ENCODE measurements around the gene PGF. TPM values are rescaled to one million over a fixed set of nuclear protein-coding genes. Genes with fewer than 3 reads are reported as not detected.

PGF gene
- polyA plus RNA-seq, 1 donor: 51.0 TPM

DNA sequence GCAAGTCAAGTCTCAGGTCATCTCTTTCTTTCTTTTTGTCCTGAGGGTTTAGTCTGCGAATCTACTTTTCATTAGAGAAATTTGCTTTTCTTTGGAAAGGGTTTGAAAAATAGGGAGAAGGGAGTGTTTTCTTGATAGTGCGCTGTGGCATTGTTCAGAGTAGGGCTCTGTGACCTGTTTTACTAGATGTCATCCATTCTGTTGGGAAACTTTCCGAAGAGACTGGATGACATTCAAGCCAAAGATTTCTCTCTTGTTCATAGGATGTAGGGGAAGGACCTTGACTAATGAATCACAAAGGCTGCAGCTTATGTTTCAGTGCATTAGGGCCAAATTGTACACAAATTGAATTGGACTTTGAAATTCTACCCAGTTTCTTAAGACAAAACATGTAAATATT, 59.0 kb downstream of the PGF start:
- DNase-seq: no peak

DNA sequence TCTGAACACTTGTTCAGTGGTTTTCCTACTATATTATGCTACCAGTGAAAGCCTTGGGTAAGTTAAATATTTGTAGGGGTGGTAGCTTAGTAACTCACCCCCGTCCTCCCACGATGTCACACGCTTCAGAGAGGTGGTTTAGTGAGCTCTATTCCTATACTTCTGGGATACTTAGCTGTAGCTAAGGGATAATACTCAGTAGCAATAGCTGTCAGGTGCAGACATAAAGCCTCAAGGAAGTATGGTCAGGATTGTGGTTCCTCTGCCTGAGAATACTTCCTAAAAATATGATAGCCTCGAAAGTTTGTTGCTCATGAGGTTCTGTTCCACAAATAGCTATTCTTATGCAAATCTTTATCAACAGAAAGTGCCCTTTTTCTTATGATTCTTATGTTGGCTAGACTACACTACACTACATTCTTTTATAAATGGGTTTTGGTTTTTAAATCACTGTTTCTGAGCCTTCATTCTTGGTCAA, 61.7 kb downstream of the PGF start:
- DNase-seq: no peak

DNA sequence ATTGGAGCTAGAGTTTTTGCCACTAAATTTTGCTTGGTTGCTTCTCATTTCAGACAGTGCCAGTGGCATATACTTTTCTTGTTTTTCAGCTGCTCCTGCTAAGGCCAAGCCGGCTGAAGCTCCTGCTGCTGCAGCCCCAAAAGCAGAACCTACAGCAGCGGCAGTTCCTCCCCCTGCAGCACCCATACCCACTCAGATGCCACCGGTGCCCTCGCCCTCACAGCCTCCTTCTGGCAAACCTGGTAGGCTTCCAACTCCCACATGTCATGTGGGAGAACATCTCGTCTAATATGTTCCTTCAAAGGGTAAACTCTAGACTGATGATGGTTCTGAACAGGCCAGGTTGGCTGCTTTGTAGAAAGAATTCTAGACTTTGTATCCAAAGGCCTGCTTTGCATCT, 62.7 kb downstream of the PGF start:
- no peak for DNase-seq

DNA sequence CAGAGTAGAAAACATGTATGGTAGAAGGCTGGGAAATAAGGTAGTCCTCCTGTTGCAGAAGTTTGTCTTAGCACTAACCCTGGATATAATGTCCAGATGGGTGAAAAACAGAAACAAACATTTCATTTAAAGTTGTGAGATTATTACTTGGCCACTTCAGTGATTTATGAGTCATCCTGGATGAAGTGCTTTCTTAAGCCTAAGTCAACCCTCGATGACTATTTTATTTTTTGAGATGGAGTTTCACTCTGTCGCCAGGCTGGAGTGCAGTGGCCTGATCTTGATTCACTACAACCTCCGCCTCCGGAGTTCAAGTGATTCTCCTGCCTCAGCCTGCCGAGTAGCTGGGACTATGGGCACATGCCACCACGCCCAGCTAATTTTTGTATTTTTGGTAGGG, 63.5 kb downstream of the PGF start:
- no peak for DNase-seq

Other genes starting within 250 kb of the PGF start
- 18.1 TPM for gene AREL1, start 242.5 kb downstream of the PGF start, polyA plus RNA-seq (ENCODE audit: insufficient read length)
- 37.9 TPM for gene FCF1, start 242.5 kb downstream of the PGF start, polyA plus RNA-seq (ENCODE audit: insufficient read length)
- 51.9 TPM for gene YLPM1, start 192.3 kb downstream of the PGF start, polyA plus RNA-seq (ENCODE audit: insufficient read length)
- gene PROX2, start 79.5 kb downstream of the PGF start, polyA plus RNA-seq (ENCODE audit: insufficient read length): 0.71 TPM
- gene DLST, start 73.7 kb downstream of the PGF start, polyA plus RNA-seq (ENCODE audit: insufficient read length): 75.8 TPM
- gene RPS6KL1, start 32.3 kb downstream of the PGF start, polyA plus RNA-seq (ENCODE audit: insufficient read length): 14.3 TPM
- 56.4 TPM for gene EIF2B2, start 47.3 kb upstream of the PGF start, polyA plus RNA-seq (ENCODE audit: insufficient read length)
- gene MLH3, start 95.9 kb upstream of the PGF start, polyA plus RNA-seq (ENCODE audit: insufficient read length): 21.3 TPM
- gene ACYP1, start 108.4 kb upstream of the PGF start, polyA plus RNA-seq (ENCODE audit: insufficient read length): 16.4 TPM
- gene ZC2HC1C, start 114.0 kb upstream of the PGF start, polyA plus RNA-seq (ENCODE audit: insufficient read length): 2.0 TPM
- gene NEK9, start 171.5 kb upstream of the PGF start, polyA plus RNA-seq (ENCODE audit: insufficient read length): 90.4 TPM
- 117 TPM for gene TMED10, start 221.0 kb upstream of the PGF start, polyA plus RNA-seq (ENCODE audit: insufficient read length)